Fibroblast of the aortic adventitia (primary cell): Measurements from ENCODE around the gene FHOD1. TPM values are rescaled to one million over a fixed set of nuclear protein-coding genes. Genes with fewer than 3 reads are reported as not detected.

Source experiments
- DNase-seq: peaks from one replicate; pipeline ENCODE4 v3.0.0-alpha.2; 2010; ENCODE audit warnings: low read depth
- H3K4me3 ChIP-seq: 2 replicates; pipeline ENCODE4 v1.5.1; 2011; ENCODE audit warnings: low read depth, mild to moderate bottlenecking, control low read depth, low read length, moderate library complexity
- total RNA-seq: library from RNA; depleted of rRNA; stranded (reverse); fragments of >200 nt; gene quantifications from 2 replicates; pipeline ENCODE4 v1.2.3, GENCODE V29; 2012; ENCODE audit warnings: low replicate concordance
- TF ChIP-seq, protein P1 (sequence below): IDR thresholded peaks from 2 replicates; pipeline ENCODE4 v1.5.1; 2011; ENCODE audit warnings: mild to moderate bottlenecking, low read length, control low read depth, inconsistent platforms; ENCODE audit not compliant: insufficient read depth

FHOD1 gene
- total RNA-seq, 1 donor, result 14.1 TPM

DNA sequence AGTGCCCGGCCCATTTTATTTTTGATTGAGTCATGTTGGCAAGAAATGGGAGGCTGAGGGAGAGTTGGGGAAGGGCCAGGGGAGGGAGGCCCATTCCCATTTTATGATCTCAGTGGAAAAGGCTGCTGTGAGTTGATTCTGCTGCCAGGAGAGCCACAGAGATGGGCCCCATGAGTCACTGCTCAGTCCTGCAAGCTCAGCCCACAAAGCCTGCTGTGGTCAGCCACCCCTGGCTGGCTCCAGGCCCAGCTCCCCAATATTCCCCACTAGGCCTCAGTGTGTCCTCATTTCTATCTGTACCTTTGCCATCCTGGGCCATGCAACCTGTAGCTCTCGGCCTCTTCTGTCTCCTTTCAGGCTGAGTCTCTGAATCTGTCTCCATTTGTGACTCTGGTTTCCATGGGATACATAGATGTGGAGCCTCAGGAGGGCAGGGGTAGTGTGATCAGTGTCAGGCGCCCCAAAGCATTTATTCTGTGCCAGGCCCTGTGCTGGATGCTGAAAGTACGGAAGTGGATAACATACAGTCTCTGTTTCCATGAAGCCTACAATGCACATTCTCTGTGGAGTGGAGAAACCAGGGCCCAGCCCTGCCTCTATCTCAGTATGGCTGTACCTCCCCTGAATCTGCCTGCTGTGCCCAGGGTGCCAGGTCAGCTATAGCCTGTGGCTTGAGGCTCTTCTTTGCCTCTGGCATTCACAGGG lies 30.2 kb upstream of the FHOD1 start:
- peak overlapping the region; percentile 6 for H3K4me3 ChIP-seq
- peak; percentile 99 for DNase-seq
- TF ChIP-seq, protein P1, sequence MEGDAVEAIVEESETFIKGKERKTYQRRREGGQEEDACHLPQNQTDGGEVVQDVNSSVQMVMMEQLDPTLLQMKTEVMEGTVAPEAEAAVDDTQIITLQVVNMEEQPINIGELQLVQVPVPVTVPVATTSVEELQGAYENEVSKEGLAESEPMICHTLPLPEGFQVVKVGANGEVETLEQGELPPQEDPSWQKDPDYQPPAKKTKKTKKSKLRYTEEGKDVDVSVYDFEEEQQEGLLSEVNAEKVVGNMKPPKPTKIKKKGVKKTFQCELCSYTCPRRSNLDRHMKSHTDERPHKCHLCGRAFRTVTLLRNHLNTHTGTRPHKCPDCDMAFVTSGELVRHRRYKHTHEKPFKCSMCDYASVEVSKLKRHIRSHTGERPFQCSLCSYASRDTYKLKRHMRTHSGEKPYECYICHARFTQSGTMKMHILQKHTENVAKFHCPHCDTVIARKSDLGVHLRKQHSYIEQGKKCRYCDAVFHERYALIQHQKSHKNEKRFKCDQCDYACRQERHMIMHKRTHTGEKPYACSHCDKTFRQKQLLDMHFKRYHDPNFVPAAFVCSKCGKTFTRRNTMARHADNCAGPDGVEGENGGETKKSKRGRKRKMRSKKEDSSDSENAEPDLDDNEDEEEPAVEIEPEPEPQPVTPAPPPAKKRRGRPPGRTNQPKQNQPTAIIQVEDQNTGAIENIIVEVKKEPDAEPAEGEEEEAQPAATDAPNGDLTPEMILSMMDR, result no peak

DNA sequence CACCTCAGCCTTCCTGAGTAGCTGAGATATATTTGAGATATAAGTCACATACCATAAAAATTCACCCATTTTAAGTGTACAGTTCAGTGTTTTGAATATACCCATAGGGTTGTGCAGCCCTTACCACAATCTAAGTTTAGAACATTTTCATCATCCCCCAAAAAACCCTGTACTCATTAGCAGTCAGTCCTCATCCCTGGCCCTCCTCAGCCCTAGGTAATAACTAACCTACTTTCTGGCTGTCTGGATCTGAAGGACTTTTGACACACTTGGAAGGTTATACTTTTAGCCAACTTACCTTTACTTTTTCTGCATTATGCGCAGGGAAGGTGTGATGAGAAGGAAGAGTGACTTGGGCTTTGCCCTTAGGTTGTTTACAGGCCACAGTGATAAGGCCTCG lies 28.0 kb upstream of the FHOD1 start:
- H3K4me3 ChIP-seq, result no peak overlapping the region
- TF ChIP-seq, protein P1, result no peak
- DNase-seq, result no peak

DNA sequence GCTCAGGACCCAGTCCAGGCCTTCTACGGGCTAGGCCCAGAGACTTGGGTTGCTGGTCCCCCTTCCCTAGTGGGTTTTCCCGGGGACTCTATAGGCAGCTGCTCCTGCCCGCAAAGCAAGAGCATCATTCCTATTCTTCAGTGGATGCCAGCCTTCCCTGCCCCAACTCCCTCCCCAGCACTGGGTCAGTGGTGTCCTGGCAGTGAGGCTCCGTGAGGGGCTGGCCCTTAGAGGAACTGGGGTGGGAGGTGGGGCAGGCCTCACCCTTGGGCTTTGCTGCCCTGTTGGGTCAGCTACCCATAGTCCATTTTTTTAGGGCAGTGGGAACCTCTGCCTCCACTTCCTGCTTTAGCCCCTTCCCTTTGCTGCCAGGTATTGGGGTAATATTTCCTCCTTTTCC lies 24.2 kb upstream of the FHOD1 start:
- H3K4me3 ChIP-seq, result no peak overlapping the region
- DNase-seq, result no peak
- TF ChIP-seq, protein P1, result no peak

DNA sequence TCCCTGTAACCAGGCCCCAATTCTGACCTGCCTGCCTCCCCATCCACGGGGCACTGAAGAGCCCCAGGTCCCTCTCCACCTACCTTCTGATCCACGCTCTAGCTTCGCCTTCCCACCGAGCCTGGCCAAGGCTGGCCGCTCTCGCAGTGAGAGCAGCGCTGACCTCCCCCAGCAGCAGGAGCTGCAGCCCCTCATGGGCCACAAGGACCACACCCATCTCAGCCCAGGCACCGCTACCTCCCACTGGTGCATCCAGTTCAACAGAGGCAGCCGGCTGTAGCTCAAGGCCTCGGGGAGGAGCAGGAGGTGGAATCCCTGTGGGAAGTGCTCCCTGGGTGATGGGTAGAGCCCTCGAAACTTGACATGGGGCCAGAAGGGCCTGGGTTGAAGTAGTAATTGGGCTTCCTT lies 23.7 kb upstream of the FHOD1 start:
- no peak overlapping the region for H3K4me3 ChIP-seq
- DNase-seq, result no peak
- TF ChIP-seq, protein P1, result no peak

DNA sequence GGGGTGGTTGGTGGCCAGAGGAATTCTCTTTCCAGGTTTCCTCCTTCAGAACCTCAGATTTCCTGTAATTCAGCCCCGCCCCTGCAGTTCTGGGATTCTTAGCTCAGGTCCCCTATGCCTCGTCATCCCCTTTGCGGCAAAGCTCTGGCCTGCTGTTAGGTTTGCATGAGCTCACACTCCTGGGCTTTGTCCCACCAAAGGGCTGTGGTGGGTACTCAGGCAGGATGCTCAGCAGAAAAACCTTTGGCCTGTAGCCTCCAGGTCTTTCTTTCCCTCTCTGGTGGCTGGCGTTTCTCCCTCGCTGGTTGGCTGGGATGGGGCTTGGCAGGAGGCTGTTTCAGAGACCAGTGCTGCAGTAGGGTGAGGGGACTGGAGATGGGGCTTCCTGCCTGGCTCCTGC lies 22.5 kb upstream of the FHOD1 start:
- H3K4me3 ChIP-seq, result no peak overlapping the region
- DNase-seq, result peak; percentile 84
- TF ChIP-seq, protein P1, result no peak

DNA sequence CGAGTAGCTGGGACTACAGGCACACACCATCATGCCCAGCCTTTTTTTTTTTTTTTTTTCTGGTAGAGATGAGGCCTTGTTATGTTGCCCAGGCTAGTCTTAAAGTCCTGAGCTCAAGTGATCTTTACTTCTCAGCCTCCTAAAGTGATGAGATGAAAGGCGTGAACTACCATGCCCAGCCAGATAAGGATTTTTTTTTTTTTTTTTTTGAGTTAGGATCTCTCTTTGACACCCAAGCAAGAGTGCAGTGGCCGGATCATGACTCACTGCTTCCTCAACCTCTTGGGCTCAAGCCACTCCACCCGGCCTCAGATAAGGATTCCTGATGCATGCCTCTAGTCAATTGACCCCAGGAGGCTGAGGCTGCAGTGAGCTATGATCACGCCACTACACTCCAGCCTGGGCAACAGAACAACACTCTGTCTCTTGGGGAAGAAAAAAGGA lies 20.9 kb upstream of the FHOD1 start:
- TF ChIP-seq, protein P1, result no peak
- H3K4me3 ChIP-seq, result no peak overlapping the region
- peak; percentile 99 for DNase-seq

DNA sequence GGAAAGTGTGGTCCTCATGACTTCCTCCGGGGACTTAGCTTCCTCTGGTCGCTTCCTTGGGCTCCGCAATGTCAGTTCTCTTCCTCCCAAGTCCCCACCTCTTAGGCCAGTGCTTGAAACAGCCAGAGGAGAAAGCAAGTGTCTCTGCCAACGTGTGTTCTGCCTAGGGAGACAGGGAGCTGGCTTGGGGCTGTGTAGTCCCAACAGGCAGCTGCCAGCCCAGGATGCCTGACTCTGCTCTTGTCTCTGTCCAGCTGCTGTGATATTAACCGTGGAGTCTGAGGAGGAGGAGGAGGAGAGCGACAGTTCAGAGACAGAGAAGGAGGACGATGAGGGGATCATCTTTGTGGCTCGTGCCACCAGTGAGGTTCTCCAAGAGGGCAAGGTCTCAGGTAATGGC lies 18.6 kb upstream of the FHOD1 start:
- TF ChIP-seq, protein P1, result no peak
- no peak for DNase-seq
- no peak overlapping the region for H3K4me3 ChIP-seq
